Activated T-helper 9 cell treated with anti-CD3 and anti-CD28 coated beads, Interleukin-2, amount 50 U/mL, for 16 hours (primary cell): Measurements from ENCODE around the gene ZDHHC11B.
A peak's percentile ranks its signal among the peaks of the same experiment; 100 is the strongest.
"Not testable (repeated sequence)": the region's sequence is repeated elsewhere in the genome, so short reads cannot be mapped to it uniquely, and the experiment has no call there.

Experiments
- DNase-seq: peaks from one replicate; pipeline ENCODE4 v3.0.0-alpha.2; 2020; ENCODE audit warnings: low read depth

ZDHHC11B gene

GRCh38 chr5:784428-785177 is at the start of gene ZDHHC11B:
Gene ZDHHC11B (minus strand): TSS chr5:784729. CDS start chr5:766919, 17,810 bp downstream.
- peak; percentile 93 for DNase-seq

- not testable (repeated sequence) for DNase-seq
Measured at GRCh38 chr5:834013-834412, 49.5 kb upstream of the ZDHHC11B start.

GRCh38 chr5:828194-828593 is 43.7 kb upstream of the ZDHHC11B start:
- not testable (repeated sequence) for DNase-seq

- DNase-seq, result not testable (repeated sequence)
Measured at GRCh38 chr5:825544-825943, 41.0 kb upstream of the ZDHHC11B start.

- no peak for DNase-seq
Measured at GRCh38 chr5:821504-821903, 37.0 kb upstream of the ZDHHC11B start.

GRCh38 chr5:820245-820644 is 35.7 kb upstream of the ZDHHC11B start:
- DNase-seq, result no peak

GRCh38 chr5:819078-819477 is 34.5 kb upstream of the ZDHHC11B start:
- DNase-seq, result no peak

- no peak for DNase-seq
Measured at GRCh38 chr5:816176-816575, 31.6 kb upstream of the ZDHHC11B start.

- no peak for DNase-seq
Measured at GRCh38 chr5:815449-815848, 30.9 kb upstream of the ZDHHC11B start.

GRCh38 chr5:813575-813974 is 29.0 kb upstream of the ZDHHC11B start:
- DNase-seq, result not testable (repeated sequence)

GRCh38 chr5:811384-811783 is 26.9 kb upstream of the ZDHHC11B start:
- not testable (repeated sequence) for DNase-seq

- not testable (repeated sequence) for DNase-seq
Measured at GRCh38 chr5:807719-808514, 23.4 kb upstream of the ZDHHC11B start.

GRCh38 chr5:801472-801871 is 16.9 kb upstream of the ZDHHC11B start:
- DNase-seq, result no peak

- DNase-seq, result not testable (repeated sequence)
Measured at GRCh38 chr5:801055-801454, 16.5 kb upstream of the ZDHHC11B start.

- DNase-seq, result not testable (repeated sequence)
Measured at GRCh38 chr5:798505-799138, 14.1 kb upstream of the ZDHHC11B start.

- not testable (repeated sequence) for DNase-seq
Measured at GRCh38 chr5:797986-798385, 13.5 kb upstream of the ZDHHC11B start.

- DNase-seq, result not testable (repeated sequence)
Measured at GRCh38 chr5:795873-796272, 11.3 kb upstream of the ZDHHC11B start.

- DNase-seq, result not testable (repeated sequence)
Measured at GRCh38 chr5:794948-795347, 10.4 kb upstream of the ZDHHC11B start.

- DNase-seq, result not testable (repeated sequence)
Measured at GRCh38 chr5:788703-789102, 4.2 kb upstream of the ZDHHC11B start.

- DNase-seq, result not testable (repeated sequence)
Measured at GRCh38 chr5:787857-788233, 3.3 kb upstream of the ZDHHC11B start.

- not testable (repeated sequence) for DNase-seq
Measured at GRCh38 chr5:787224-787856, 2.8 kb upstream of the ZDHHC11B start.

GRCh38 chr5:785181-785705 is 714 bp upstream of the ZDHHC11B start:
- DNase-seq, result not testable (repeated sequence)
